ENCODE results near the gene MTOR.
"Not testable (repeated sequence)": the region's sequence is repeated elsewhere in the genome, so short reads cannot be mapped to it uniquely, and the experiment has no call there.

Gene MTOR

GRCh38 chr1:11262171-11263049, at the start of gene MTOR:
Gene MTOR (minus strand): TSS chr1:11262551. CDS start chr1:11259409, 3,142 bp downstream.
- peak; percentile 85 to 91 (median 89) for DNase-seq

GRCh38 chr1:11309385-11309784, 47.0 kb upstream of the MTOR start:
- no peak for DNase-seq

GRCh38 chr1:11308699-11309224, 46.4 kb upstream of the MTOR start:
- DNase-seq: no peak

- no peak for DNase-seq
These were observed 45.5 kb upstream of the MTOR start for GRCh38 chr1:11307852-11308251.

- not testable (repeated sequence) for DNase-seq
These were observed 43.2 kb upstream of the MTOR start for GRCh38 chr1:11305516-11305915.

- DNase-seq: no peak
These were observed 40.0 kb upstream of the MTOR start for GRCh38 chr1:11302366-11302765.

GRCh38 chr1:11301601-11302000, 39.2 kb upstream of the MTOR start:
- no peak for DNase-seq

- DNase-seq: no peak
These were observed 36.8 kb upstream of the MTOR start for GRCh38 chr1:11299225-11299574.

- DNase-seq: no peak
These were observed 36.3 kb upstream of the MTOR start for GRCh38 chr1:11298390-11299224.

GRCh38 chr1:11297774-11298173, 35.4 kb upstream of the MTOR start:
- DNase-seq: not testable (repeated sequence)

GRCh38 chr1:11295905-11296304, 33.6 kb upstream of the MTOR start:
- DNase-seq: no peak

GRCh38 chr1:11294951-11295350, 32.6 kb upstream of the MTOR start:
- no peak for DNase-seq

- no peak for DNase-seq
These were observed 31.5 kb upstream of the MTOR start for GRCh38 chr1:11293856-11294255.

- no peak for DNase-seq
These were observed 28.7 kb upstream of the MTOR start for GRCh38 chr1:11291049-11291448.

- no peak for DNase-seq
These were observed 26.7 kb upstream of the MTOR start for GRCh38 chr1:11289064-11289463.

- DNase-seq: no peak
These were observed 24.5 kb upstream of the MTOR start for GRCh38 chr1:11286735-11287410.

- DNase-seq: no peak
These were observed 23.8 kb upstream of the MTOR start for GRCh38 chr1:11285883-11286734.

- DNase-seq: no peak
These were observed 22.4 kb upstream of the MTOR start for GRCh38 chr1:11284784-11285183.

- no peak for DNase-seq
These were observed 20.8 kb upstream of the MTOR start for GRCh38 chr1:11283151-11283550.

GRCh38 chr1:11281518-11282331, 19.4 kb upstream of the MTOR start:
- DNase-seq: no peak

GRCh38 chr1:11280719-11281376, 18.5 kb upstream of the MTOR start:
- DNase-seq: no peak
